ENCODE data around the gene PIGM. TPM values are rescaled to one million over a fixed set of nuclear protein-coding genes. Genes with fewer than 3 reads are reported as not detected.

Gene PIGM
- total and polyA plus RNA-seq, 5 donors from 2014 or later, result 3.6 to 5.5 (median 4.5) TPM

Other genes with a start within 250 kb of the PIGM start
- gene FCRL6, start 229.6 kb downstream of the PIGM start, total RNA-seq, result not detected
- gene FCRL6, start 229.6 kb downstream of the PIGM start, polyA plus RNA-seq, result under 1 TPM in 2 of 4 donors, not detected in 2; 0.08 to 0.25 TPM
- gene SLAMF8, start 205.1 kb downstream of the PIGM start, total RNA-seq, result not detected
- under 1 TPM in 1 of 4 donors, not detected in 3; 0.72 TPM for gene SLAMF8, start 205.1 kb downstream of the PIGM start, polyA plus RNA-seq
- gene VSIG8, start 169.3 kb downstream of the PIGM start, total RNA-seq, result not detected
- not detected for gene VSIG8, start 169.3 kb downstream of the PIGM start, polyA plus RNA-seq
- 7.2 TPM for gene CFAP45, start 131.8 kb downstream of the PIGM start, total RNA-seq
- under 1 TPM in 3 of 4 donors, not detected in 1; 0.40 to 0.52 (median 0.44) TPM for gene CFAP45, start 131.8 kb downstream of the PIGM start, polyA plus RNA-seq
- 503 TPM for gene TAGLN2, start 106.5 kb downstream of the PIGM start, total RNA-seq
- gene TAGLN2, start 106.5 kb downstream of the PIGM start, polyA plus RNA-seq, result 1,000 to 10,000 TPM in 2 of 4 donors, 100 to 1,000 TPM in 2; 723 to 1,055 (median 950) TPM
- gene IGSF9, start 86.4 kb downstream of the PIGM start, total RNA-seq, result not detected
- gene IGSF9, start 86.4 kb downstream of the PIGM start, polyA plus RNA-seq, result under 1 TPM in 1 of 4 donors, not detected in 3; 0.23 TPM
- gene SLAMF9, start 77.8 kb downstream of the PIGM start, total RNA-seq, result not detected
- gene SLAMF9, start 77.8 kb downstream of the PIGM start, polyA plus RNA-seq, result not detected
- not detected for gene KCNJ10, start 38.2 kb upstream of the PIGM start, total RNA-seq
- gene KCNJ10, start 38.2 kb upstream of the PIGM start, polyA plus RNA-seq, result not detected
- not detected for gene KCNJ9, start 49.5 kb upstream of the PIGM start, total RNA-seq
- under 1 TPM in 2 of 4 donors, not detected in 2; 0.05 to 0.25 TPM for gene KCNJ9, start 49.5 kb upstream of the PIGM start, polyA plus RNA-seq
- 33.9 TPM for gene IGSF8, start 66.6 kb upstream of the PIGM start, total RNA-seq
- 10 to 100 TPM; 39.2 to 45.5 (median 43.0) TPM for gene IGSF8, start 66.6 kb upstream of the PIGM start, polyA plus RNA-seq
- gene ATP1A2, start 83.8 kb upstream of the PIGM start, total RNA-seq, result not detected
- gene ATP1A2, start 83.8 kb upstream of the PIGM start, polyA plus RNA-seq, result not detected
- gene ATP1A4, start 119.6 kb upstream of the PIGM start, total RNA-seq, result not detected
- gene ATP1A4, start 119.6 kb upstream of the PIGM start, polyA plus RNA-seq, result not detected
- not detected for gene CASQ1, start 158.6 kb upstream of the PIGM start, total RNA-seq
- not detected for gene CASQ1, start 158.6 kb upstream of the PIGM start, polyA plus RNA-seq
- 21.5 TPM for gene PEA15, start 173.4 kb upstream of the PIGM start, total RNA-seq
- 10 to 100 TPM in 1 of 4 donors, 1 to 10 TPM in 3; 7.5 to 10.2 (median 8.3) TPM for gene PEA15, start 173.4 kb upstream of the PIGM start, polyA plus RNA-seq
- gene DCAF8, start 230.6 kb upstream of the PIGM start, total RNA-seq, result 182 TPM
- gene DCAF8, start 230.6 kb upstream of the PIGM start, polyA plus RNA-seq, result 10 to 100 TPM; 50.3 to 74.1 (median 54.9) TPM